ENCODE results near the gene AIG1.

DNA sequence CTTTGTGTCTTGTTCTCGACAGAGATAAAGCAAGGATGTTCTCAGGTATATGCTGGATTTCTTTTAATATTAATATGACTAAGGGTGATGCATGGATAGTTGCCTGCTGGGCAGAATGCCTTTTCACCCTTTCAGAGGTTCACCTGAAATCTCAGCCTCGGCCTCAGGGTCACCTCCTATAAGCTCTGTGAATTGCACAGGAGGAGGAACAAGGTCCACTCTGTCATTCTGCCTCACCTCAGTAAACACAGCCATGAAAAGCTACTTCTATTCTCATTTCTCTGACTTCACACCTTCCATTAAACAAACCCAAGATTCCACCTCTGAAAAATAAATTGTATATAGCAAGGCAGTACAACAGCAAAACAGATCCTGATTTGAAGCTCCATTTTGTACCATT lies 38.1 kb upstream of the AIG1 start:
- TF ChIP-seq, protein P1, sequence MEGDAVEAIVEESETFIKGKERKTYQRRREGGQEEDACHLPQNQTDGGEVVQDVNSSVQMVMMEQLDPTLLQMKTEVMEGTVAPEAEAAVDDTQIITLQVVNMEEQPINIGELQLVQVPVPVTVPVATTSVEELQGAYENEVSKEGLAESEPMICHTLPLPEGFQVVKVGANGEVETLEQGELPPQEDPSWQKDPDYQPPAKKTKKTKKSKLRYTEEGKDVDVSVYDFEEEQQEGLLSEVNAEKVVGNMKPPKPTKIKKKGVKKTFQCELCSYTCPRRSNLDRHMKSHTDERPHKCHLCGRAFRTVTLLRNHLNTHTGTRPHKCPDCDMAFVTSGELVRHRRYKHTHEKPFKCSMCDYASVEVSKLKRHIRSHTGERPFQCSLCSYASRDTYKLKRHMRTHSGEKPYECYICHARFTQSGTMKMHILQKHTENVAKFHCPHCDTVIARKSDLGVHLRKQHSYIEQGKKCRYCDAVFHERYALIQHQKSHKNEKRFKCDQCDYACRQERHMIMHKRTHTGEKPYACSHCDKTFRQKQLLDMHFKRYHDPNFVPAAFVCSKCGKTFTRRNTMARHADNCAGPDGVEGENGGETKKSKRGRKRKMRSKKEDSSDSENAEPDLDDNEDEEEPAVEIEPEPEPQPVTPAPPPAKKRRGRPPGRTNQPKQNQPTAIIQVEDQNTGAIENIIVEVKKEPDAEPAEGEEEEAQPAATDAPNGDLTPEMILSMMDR (IDR thresholded peaks at IDR 0.05), result no peak
- TF ChIP-seq EZH2 (IDR thresholded peaks at IDR 0.05) (no peak), EZH2phosphoT487 (IDR thresholded peaks at IDR 0.05) (no peak)
